ENCODE data around the gene ARFGAP2.
"Not testable (repeated sequence)": the region's sequence is repeated elsewhere in the genome, so short reads cannot be mapped to it uniquely, and the experiment has no call there.

GRCh38 chr11:47208008-47208552 lies 31.4 kb upstream of the ARFGAP2 start:
- not testable (repeated sequence) for TF ChIP-seq CTCF, POLR2A (IDR thresholded peaks at IDR 0.05)

Data from testis (tissue), 2 donors.